Thyroid gland (tissue), 4 donors: ENCODE data around the gene ACSS3. TPM values are rescaled to one million over a fixed set of nuclear protein-coding genes. Genes with fewer than 3 reads are reported as not detected.

Experiments
- DNase-seq, 2 donors: peaks; one replicate each; pipeline ENCODE4 v3.0.0-alpha.2; 2019
- H3K27ac ChIP-seq, 3 donors: fragments of 200-600 bp; sonication (generic); 1 replicate in 2 of 3; 2 replicates in 1 of 3; pipeline ENCODE4 v1.5.1; 2016 to 2019; ENCODE audit warnings: mild to moderate bottlenecking in 1 of 3, moderate library complexity in 1 of 3
- H3K27me3 ChIP-seq: fragments of 200-600 bp; sonication (generic); one replicate; pipeline ENCODE4 v1.5.1; 2019
- H3K36me3 ChIP-seq, 2 donors: fragments of 200-600 bp; sonication (generic); one replicate each; pipeline ENCODE4 v1.5.1; 2016 to 2019
- H3K4me1 ChIP-seq, 2 donors: fragments of 200-600 bp; sonication (generic); one replicate each; pipeline ENCODE4 v1.5.1; 2017 to 2019
- H3K4me3 ChIP-seq, 3 donors: fragments of 200-600 bp; sonication (generic); replicated peaks in 1 of 3; 1 replicate in 2 of 3; 2 replicates in 1 of 3; pipeline ENCODE4 v1.5.1; 2016; ENCODE audit warnings: mild to moderate bottlenecking in 1 of 3
- H3K9me3 ChIP-seq: fragments of 200-600 bp; sonication (generic); one replicate; pipeline ENCODE4 v1.5.1; 2017
- POLR2A ChIP-seq, 2 donors: fragments of 450-650 bp; IDR thresholded peaks; one replicate each; pipeline ENCODE4 v1.6.1; 2017; ENCODE audit warnings: antibody characterized with exemption in 2 of 2, mild to moderate bottlenecking in 2 of 2, moderate library complexity in 1 of 2
- WGBS, 2 donors: methylation state at CpG; one replicate each; pipeline ENCODE4 v1.1.5; 2017; 5-methylcytosine and 5-hydroxymethylcytosine counted together
- intact Hi-C: fragments of 100-400 bp; cut with DNase I; formaldehyde crosslinking; loops from one replicate; pipeline ENCODE4 v1.15.1; 2023
- total RNA-seq, 4 donors: library from RNA; depleted of rRNA; stranded (reverse); fragments of >200 nt; gene quantifications; one replicate each; pipeline ENCODE4 v1.2.3, GENCODE V29; 2016
- TF ChIP-seq, protein P1 (sequence below), 6 experiments: fragments of 200-600 bp in 3 of 6; fragments of 450-650 bp in 3 of 6; sonication (generic) in 3 of 6; IDR thresholded peaks; one replicate each; pipeline ENCODE4 v1.5.1; 2016 to 2019; ENCODE audit warnings: antibody characterized with exemption in 6 of 6, mild to moderate bottlenecking in 2 of 6, inconsistent platforms in 1 of 6, moderate library complexity in 1 of 6

The ACSS3 gene
- total RNA-seq, 4 donors from 2014 or later: 32.5 to 63.8 (median 41.0) TPM

DNA sequence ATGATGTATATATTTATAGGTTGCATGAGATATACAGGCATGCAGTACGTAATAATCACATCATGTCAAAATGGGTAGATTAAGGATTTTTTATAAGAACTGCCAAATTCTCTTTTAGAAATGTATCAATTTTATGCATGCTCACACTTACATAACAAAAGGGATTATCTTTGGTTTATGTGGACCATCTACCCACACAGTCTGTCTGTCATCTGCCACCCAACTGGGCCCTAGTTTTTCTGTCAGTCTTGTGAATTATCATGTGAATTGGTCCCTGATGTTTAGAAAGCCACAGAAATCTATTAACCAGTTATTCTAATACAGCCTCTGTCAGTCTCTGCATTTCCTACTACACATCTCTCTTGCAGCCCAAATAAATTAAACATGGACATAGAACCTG lies 133.4 kb downstream of the ACSS3 start:
- H3K36me3 ChIP-seq: no peaks in the 10 kb centered on the region
- H3K9me3 ChIP-seq: no peaks in the 10 kb centered on the region
- no peak for DNase-seq
- no peak overlapping the region for H3K27ac ChIP-seq
- 96 to 100% methylated on average over 1 of the region's 1 CpG for WGBS, 2 donors
- intact Hi-C loops: no loop called here
- no peaks in the 10 kb centered on the region for H3K27me3 ChIP-seq
- H3K4me1 ChIP-seq: peaks cover 11 to 16% of the 10 kb centered on the region in 2 donors
- H3K4me3 ChIP-seq: no peak overlapping the region
- TF ChIP-seq, protein P1, sequence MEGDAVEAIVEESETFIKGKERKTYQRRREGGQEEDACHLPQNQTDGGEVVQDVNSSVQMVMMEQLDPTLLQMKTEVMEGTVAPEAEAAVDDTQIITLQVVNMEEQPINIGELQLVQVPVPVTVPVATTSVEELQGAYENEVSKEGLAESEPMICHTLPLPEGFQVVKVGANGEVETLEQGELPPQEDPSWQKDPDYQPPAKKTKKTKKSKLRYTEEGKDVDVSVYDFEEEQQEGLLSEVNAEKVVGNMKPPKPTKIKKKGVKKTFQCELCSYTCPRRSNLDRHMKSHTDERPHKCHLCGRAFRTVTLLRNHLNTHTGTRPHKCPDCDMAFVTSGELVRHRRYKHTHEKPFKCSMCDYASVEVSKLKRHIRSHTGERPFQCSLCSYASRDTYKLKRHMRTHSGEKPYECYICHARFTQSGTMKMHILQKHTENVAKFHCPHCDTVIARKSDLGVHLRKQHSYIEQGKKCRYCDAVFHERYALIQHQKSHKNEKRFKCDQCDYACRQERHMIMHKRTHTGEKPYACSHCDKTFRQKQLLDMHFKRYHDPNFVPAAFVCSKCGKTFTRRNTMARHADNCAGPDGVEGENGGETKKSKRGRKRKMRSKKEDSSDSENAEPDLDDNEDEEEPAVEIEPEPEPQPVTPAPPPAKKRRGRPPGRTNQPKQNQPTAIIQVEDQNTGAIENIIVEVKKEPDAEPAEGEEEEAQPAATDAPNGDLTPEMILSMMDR (IDR thresholded peaks at IDR 0.05): no peak
- TF ChIP-seq POLR2A (IDR thresholded peaks at IDR 0.05): no peak

DNA sequence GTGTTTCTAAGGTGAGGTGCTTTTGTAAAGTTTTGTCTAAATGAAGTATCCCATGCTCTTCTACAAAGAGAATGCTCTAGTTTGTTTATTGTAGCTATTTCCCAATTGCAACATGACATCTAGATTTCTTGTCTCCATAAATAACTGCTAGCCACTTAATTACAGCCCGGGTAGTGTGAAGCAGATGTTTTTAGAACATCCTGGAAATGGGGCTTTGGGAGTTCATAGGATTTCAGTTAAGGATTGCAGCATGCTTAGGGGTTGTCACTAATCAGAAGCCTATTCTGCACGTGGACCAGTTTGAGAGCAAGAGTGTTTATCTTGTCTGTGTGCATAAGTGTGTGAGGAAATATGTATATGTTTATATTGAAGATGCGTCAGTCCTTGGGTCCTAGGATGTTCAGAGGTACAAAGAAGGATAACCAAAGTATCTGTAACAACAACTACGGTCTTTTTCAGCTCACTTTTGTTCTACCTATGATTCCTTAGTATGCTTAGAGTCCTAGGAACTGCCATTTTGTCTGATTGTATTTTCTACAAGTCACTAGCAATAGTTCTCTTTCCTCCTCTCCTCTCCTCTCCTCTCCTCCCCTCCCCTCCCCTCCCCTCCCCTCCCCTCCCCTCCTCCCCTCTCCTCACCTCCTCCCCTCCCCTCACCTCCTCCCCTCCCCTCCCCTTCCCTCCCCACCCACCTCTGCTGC lies 135.3 kb downstream of the ACSS3 start:
- TF ChIP-seq, protein P1 (IDR thresholded peaks at IDR 0.05): no peak
- TF ChIP-seq POLR2A (IDR thresholded peaks at IDR 0.05): no peak
- Histone ChIP-seq H3K36me3 (no peaks in the 10 kb centered on the region), H3K9me3 (no peaks in the 10 kb centered on the region), H3K4me1 (peaks cover 11 to 16% of the 10 kb centered on the region in 2 donors), H3K27ac (no peak overlapping the region), H3K27me3 (no peaks in the 10 kb centered on the region), H3K4me3 (no peak overlapping the region)
- WGBS, 2 donors: 72 to 75% methylated on average over 4 of the region's 4 CpGs
- intact Hi-C loops: no loop called here
- no peak for DNase-seq

DNA sequence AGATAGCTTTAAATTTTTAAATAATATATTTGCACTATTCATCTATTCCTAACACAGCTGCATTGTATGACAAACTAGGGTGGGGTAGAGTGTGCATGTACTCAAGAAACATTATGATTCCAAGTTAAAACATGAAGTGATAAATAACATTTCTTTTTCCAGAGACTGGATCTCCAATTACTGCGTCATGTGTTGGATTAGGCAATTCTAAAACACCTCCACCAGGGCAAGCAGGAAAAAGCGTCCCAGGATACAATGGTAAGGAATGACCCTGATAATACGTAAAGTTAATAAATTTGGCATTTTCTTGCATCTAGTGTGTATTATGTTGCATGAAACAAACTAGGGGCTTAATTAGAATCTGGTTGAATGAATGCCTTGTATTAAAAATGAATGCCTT lies 138.9 kb downstream of the ACSS3 start:
- TF ChIP-seq, protein P1 (IDR thresholded peaks at IDR 0.05): no peak
- TF ChIP-seq POLR2A (IDR thresholded peaks at IDR 0.05): no peak
- Histone ChIP-seq H3K4me1 (peaks cover 0 to 4% of the 10 kb centered on the region in 2 donors), H3K36me3 (no peaks in the 10 kb centered on the region), H3K27me3 (no peaks in the 10 kb centered on the region), H3K9me3 (no peaks in the 10 kb centered on the region), H3K27ac (no peak overlapping the region), H3K4me3 (no peak overlapping the region)
- 97 to 98% methylated on average over 3 of the region's 3 CpGs for WGBS, 2 donors
- intact Hi-C loops: no loop called here
- DNase-seq: no peak

DNA sequence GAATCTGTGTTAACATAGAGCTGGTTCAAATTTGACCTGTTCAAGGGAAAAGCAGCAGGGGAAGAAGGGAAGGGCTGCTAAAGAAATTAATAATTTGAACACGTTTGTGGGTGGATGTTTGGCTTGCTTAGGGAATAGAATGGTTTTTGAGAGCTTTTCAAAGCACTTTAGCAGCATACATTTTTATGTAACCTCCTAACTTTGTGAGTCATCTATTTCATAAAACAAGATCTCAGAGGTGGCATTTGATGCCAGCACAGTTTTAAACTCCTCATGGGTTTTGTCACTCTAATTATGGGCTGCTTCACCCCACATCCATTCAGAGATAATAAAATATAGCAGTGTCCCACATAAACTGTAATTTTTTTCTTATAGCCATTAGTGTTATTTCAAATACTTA lies 143.8 kb downstream of the ACSS3 start:
- no peak for DNase-seq
- Histone ChIP-seq H3K4me3 (no peak overlapping the region), H3K27ac (no peak overlapping the region), H3K9me3 (no peaks in the 10 kb centered on the region), H3K36me3 (no peaks in the 10 kb centered on the region), H3K4me1 (no peaks in the 10 kb centered on the region), H3K27me3 (no peaks in the 10 kb centered on the region)
- no peak for TF ChIP-seq POLR2A (IDR thresholded peaks at IDR 0.05)
- TF ChIP-seq, protein P1 (IDR thresholded peaks at IDR 0.05): no peak
- WGBS, 2 donors: 58 to 60% methylated on average over 1 of the region's 1 CpG
- intact Hi-C loops: no loop called here

DNA sequence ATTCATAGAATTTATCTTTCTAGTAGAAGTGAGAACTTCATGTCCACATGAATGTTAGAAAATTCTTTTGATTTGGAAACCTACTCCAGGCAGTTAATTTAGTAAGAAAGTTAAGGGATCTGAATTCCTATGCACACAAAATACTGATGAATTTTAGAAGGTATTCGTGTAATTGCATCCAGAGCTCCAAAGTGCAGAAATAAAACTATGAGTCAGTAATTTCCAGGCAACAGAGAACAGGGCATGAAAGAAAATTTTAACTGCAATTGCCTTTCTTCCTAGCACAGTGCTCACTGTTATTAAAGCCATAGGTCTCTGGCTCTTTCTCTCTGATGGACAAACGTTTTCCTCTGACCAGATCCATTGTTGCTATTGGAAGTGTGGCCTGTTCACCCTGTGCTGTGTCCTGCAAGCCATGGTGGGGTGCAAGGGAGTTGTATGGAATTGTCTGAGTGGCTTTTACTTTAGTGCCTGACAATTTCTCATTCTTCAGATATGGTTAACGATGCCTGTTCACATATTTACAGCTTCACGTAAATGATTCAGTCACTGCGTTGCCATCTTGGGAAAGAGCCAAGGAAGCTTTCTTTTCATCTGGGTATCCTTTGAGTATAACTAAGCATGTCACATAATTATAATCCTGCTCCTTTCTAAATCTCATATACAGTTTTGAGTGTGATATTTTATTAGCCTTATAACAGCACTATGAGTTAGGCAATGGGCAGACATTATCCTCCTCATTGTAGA lies 145.1 kb downstream of the ACSS3 start:
- 81 to 89% methylated on average over 5 of the region's 5 CpGs for WGBS, 2 donors
- intact Hi-C loops: no loop called here
- TF ChIP-seq POLR2A (IDR thresholded peaks at IDR 0.05): no peak
- TF ChIP-seq, protein P1 (IDR thresholded peaks at IDR 0.05): no peak

More for the DNA sequence above, 145.1 kb downstream of the ACSS3 start:
- Histone ChIP-seq H3K4me3 (no peak overlapping the region), H3K36me3 (no peaks in the 10 kb centered on the region), H3K4me1 (no peaks in the 10 kb centered on the region), H3K27ac (no peak overlapping the region), H3K9me3 (no peaks in the 10 kb centered on the region), H3K27me3 (no peaks in the 10 kb centered on the region)
- no peak for DNase-seq
